HepG2 (cell line): ENCODE measurements around the gene F7.

Experiments used
- CEBPB ChIP-seq: IDR thresholded peaks from 2 replicates; pipeline ENCODE4 v1.6.1; 2011; ENCODE audit warnings: low read depth, low read length, improper control_type of control experiment, borderline replicate concordance
- FOXA3 ChIP-seq: IDR thresholded peaks from 2 replicates; pipeline ENCODE4 v1.6.1; 2016; ENCODE audit warnings: missing genetic modification reagents, missing compliant biosample characterization
- NRL ChIP-seq: sonication (generic); formaldehyde crosslinking; IDR thresholded peaks from 2 replicates; pipeline ENCODE4 v1.5.0; 2020; ENCODE audit warnings: missing genetic modification reagents, mild to moderate bottlenecking, moderate library complexity, borderline replicate concordance
- POLR2AphosphoS5 ChIP-seq: IDR thresholded peaks from 2 replicates; pipeline ENCODE4 v1.6.1; 2012; ENCODE audit warnings: low read depth, low read length
- TF ChIP-seq, protein P1 (sequence below): sonication (generic); formaldehyde crosslinking; IDR thresholded peaks from 2 replicates; pipeline ENCODE4 v1.5.0; 2020; ENCODE audit warnings: mild to moderate bottlenecking, missing genetic modification reagents, moderate library complexity
- TF ChIP-seq, protein P2 (sequence below): sonication (generic); formaldehyde crosslinking; IDR thresholded peaks from 2 replicates; pipeline ENCODE4 v1.8.1; 2022; ENCODE audit warnings: low read depth, mild to moderate bottlenecking, missing genetic modification reagents
- TF ChIP-seq, protein P3 (sequence below): sonication (generic); formaldehyde crosslinking; IDR thresholded peaks from 2 replicates; pipeline ENCODE4 v1.8.1; 2023; ENCODE audit warnings: mild to moderate bottlenecking, missing genetic modification reagents

DNA sequence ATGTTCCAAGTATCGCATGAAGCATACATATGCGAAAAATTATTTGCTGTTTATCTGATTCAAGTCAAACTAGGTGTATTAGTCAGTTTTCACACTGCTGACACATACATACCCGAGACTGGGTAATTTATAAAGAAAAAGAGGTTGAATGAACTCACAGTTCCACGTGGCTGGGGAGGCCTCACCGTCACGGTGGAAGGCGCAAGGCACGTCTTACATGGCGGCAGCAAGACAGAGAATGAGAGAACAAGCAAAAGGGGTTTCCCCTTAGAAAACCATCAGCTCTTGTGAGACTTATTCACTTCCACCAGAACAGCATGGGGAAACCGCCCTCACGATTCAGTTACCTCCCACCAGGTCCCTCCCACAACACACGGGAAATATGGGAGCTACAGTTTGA is 39.9 kb downstream of the F7 start:
- TF ChIP-seq, protein P1, sequence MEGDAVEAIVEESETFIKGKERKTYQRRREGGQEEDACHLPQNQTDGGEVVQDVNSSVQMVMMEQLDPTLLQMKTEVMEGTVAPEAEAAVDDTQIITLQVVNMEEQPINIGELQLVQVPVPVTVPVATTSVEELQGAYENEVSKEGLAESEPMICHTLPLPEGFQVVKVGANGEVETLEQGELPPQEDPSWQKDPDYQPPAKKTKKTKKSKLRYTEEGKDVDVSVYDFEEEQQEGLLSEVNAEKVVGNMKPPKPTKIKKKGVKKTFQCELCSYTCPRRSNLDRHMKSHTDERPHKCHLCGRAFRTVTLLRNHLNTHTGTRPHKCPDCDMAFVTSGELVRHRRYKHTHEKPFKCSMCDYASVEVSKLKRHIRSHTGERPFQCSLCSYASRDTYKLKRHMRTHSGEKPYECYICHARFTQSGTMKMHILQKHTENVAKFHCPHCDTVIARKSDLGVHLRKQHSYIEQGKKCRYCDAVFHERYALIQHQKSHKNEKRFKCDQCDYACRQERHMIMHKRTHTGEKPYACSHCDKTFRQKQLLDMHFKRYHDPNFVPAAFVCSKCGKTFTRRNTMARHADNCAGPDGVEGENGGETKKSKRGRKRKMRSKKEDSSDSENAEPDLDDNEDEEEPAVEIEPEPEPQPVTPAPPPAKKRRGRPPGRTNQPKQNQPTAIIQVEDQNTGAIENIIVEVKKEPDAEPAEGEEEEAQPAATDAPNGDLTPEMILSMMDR (CRISPR knock-in tag), result no peak
- TF ChIP-seq, protein P2, sequence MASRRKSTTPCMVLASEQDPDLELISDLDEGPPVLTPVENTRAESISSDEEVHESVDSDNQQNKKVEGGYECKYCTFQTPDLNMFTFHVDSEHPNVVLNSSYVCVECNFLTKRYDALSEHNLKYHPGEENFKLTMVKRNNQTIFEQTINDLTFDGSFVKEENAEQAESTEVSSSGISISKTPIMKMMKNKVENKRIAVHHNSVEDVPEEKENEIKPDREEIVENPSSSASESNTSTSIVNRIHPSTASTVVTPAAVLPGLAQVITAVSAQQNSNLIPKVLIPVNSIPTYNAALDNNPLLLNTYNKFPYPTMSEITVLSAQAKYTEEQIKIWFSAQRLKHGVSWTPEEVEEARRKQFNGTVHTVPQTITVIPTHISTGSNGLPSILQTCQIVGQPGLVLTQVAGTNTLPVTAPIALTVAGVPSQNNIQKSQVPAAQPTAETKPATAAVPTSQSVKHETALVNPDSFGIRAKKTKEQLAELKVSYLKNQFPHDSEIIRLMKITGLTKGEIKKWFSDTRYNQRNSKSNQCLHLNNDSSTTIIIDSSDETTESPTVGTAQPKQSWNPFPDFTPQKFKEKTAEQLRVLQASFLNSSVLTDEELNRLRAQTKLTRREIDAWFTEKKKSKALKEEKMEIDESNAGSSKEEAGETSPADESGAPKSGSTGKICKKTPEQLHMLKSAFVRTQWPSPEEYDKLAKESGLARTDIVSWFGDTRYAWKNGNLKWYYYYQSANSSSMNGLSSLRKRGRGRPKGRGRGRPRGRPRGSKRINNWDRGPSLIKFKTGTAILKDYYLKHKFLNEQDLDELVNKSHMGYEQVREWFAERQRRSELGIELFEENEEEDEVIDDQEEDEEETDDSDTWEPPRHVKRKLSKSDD, result no peak
- TF ChIP-seq CEBPB (no peak), NRL (no peak), POLR2AphosphoS5 (no peak), FOXA3 (CRISPR knock-in tag) (no peak)
- TF ChIP-seq, protein P3, sequence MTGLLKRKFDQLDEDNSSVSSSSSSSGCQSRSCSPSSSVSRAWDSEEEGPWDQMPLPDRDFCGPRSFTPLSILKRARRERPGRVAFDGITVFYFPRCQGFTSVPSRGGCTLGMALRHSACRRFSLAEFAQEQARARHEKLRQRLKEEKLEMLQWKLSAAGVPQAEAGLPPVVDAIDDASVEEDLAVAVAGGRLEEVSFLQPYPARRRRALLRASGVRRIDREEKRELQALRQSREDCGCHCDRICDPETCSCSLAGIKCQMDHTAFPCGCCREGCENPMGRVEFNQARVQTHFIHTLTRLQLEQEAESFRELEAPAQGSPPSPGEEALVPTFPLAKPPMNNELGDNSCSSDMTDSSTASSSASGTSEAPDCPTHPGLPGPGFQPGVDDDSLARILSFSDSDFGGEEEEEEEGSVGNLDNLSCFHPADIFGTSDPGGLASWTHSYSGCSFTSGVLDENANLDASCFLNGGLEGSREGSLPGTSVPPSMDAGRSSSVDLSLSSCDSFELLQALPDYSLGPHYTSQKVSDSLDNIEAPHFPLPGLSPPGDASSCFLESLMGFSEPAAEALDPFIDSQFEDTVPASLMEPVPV (CRISPR knock-in tag), result no peak
